Measurements from ENCODE around the gene OCEL1.
"Not testable (repeated sequence)": the region's sequence is repeated elsewhere in the genome, so short reads cannot be mapped to it uniquely, and the experiment has no call there.

The OCEL1 gene

GRCh38 chr19:17266589-17266974 lies 40.6 kb downstream of the OCEL1 start:
- no peak for DNase-seq

GRCh38 chr19:17266975-17267788 lies 41.2 kb downstream of the OCEL1 start, which contains the start of gene BABAM1:
TSS of gene BABAM1 (plus strand) at chr19:17267443. CDS start at chr19:17268807, 1,364 bp downstream.
- peak; percentile 99 for DNase-seq

GRCh38 chr19:17268754-17269153 lies 42.7 kb downstream of the OCEL1 start:
- DNase-seq = no peak

GRCh38 chr19:17274892-17275291 lies 48.9 kb downstream of the OCEL1 start:
- DNase-seq = not testable (repeated sequence)

GRCh38 chr19:17275441-17276175 lies 49.6 kb downstream of the OCEL1 start:
- DNase-seq = no peak
